Vagina (tissue), 2 donors: ENCODE results near the gene CCR9.

ENCODE experiments used
- CTCF ChIP-seq, 3 experiments: fragments of 450-650 bp in 2 of 3; fragments of 200-600 bp in 1 of 3; sonication (generic) in 1 of 3; IDR thresholded peaks; one replicate each; pipeline ENCODE4 v1.5.1; 2017 to 2019; ENCODE audit warnings: antibody characterized with exemption in 3 of 3, mild to moderate bottlenecking in 2 of 3, moderate library complexity in 2 of 3
- POLR2A ChIP-seq, 2 donors: fragments of 450-650 bp; IDR thresholded peaks; one replicate each; pipeline ENCODE4 v1.6.1; 2017; ENCODE audit warnings: antibody characterized with exemption in 2 of 2, mild to moderate bottlenecking in 2 of 2, moderate library complexity in 2 of 2
- POLR2AphosphoS5 ChIP-seq, 2 donors: sonication (generic); formaldehyde crosslinking; IDR thresholded peaks; one replicate each; pipeline ENCODE4 v1.9.0; 2017; ENCODE audit warnings: antibody characterized with exemption in 2 of 2, mild to moderate bottlenecking in 2 of 2, low read depth in 1 of 2; ENCODE audit not compliant: insufficient read depth in 1 of 2

GRCh38 chr3:45894015-45894414 lies 7.7 kb downstream of the CCR9 start:
- no peak for TF ChIP-seq POLR2A (IDR thresholded peaks at IDR 0.05)
- no peak for TF ChIP-seq CTCF (IDR thresholded peaks at IDR 0.05)
- no peak for TF ChIP-seq POLR2AphosphoS5 (IDR thresholded peaks at IDR 0.05; ENCODE audit: insufficient read depth in 1 of 2, low read depth in 1 of 2)
